Natural killer cell (primary cell): ENCODE results near the gene MAPK8IP3. TPM values are rescaled to one million over a fixed set of nuclear protein-coding genes. Genes with fewer than 3 reads are reported as not detected.

Experiments
- ATAC-seq, 3 donors: fragments of 150-1000 bp in 2 of 3; fragments of 200-7000 bp in 1 of 3; cut with Tn5 transposase; 1 replicate in 1 of 3; 2 replicates in 2 of 3; pipeline ENCODE4 v1.10.0; 2021; ENCODE audit warnings: mild to moderate bottlenecking in 2 of 3, moderate library complexity in 2 of 3
- DNase-seq, 2 donors: peaks; one replicate each; pipeline versions ENCODE4 v3.0.0 to v3.0.0-alpha.2; 2013 to 2021; ENCODE audit warnings: mixed read lengths in 1 of 2
- H3K27ac ChIP-seq: one replicate; pipeline ENCODE4 v1.5.1; 2013; ENCODE audit warnings: mild to moderate bottlenecking, low read length
- H3K27me3 ChIP-seq: one replicate; pipeline ENCODE4 v1.6.1; 2013; ENCODE audit warnings: low read length; ENCODE audit not compliant: control insufficient read depth, insufficient read depth
- H3K36me3 ChIP-seq: one replicate; pipeline ENCODE4 v1.6.1; 2013; ENCODE audit warnings: low read length; ENCODE audit not compliant: control insufficient read depth, insufficient read depth
- H3K4me1 ChIP-seq: one replicate; pipeline ENCODE4 v1.6.1; 2013; ENCODE audit warnings: low read length; ENCODE audit not compliant: control insufficient read depth, insufficient read depth
- H3K4me3 ChIP-seq: one replicate; pipeline ENCODE4 v1.5.1; 2013; ENCODE audit warnings: low read length
- H3K9me3 ChIP-seq: one replicate; pipeline ENCODE4 v1.6.1; 2013; ENCODE audit warnings: low read length; ENCODE audit not compliant: control insufficient read depth, insufficient read depth
- H3K27ac Mint-ChIP-seq, 2 donors: one replicate each; pipeline ENCODE4 v1.8.0; 2022; ENCODE audit warnings: mild to moderate bottlenecking in 2 of 2, mixed read lengths in 2 of 2, moderate library complexity in 1 of 2
- H3K27me3 Mint-ChIP-seq, 2 donors: one replicate each; pipeline ENCODE4 v1.8.0; 2022; ENCODE audit warnings: low read depth in 2 of 2, mixed read lengths in 2 of 2
- H3K36me3 Mint-ChIP-seq: one replicate; pipeline ENCODE4 v1.8.0; 2022; ENCODE audit warnings: mixed read lengths
- H3K4me1 Mint-ChIP-seq, 2 donors: one replicate each; pipeline ENCODE4 v1.8.0; 2022; ENCODE audit warnings: mixed read lengths in 2 of 2
- H3K4me3 Mint-ChIP-seq: one replicate; pipeline ENCODE4 v1.8.0; 2022; ENCODE audit warnings: mild to moderate bottlenecking, moderate library complexity, mixed read lengths
- H3K9me3 Mint-ChIP-seq, 2 donors: one replicate each; pipeline ENCODE4 v1.8.0; 2022; ENCODE audit warnings: mixed read lengths in 2 of 2
- CTCF ChIP-seq: fragments of 200-600 bp; IDR thresholded peaks from one replicate; pipeline ENCODE4 v1.8.0; 2022; ENCODE audit warnings: antibody characterized with exemption
- WGBS: methylation state at CpG from one replicate; pipeline ENCODE4 v1.1.7; 2013; ENCODE audit warnings: missing lambda C conversion rate; ENCODE audit not compliant: insufficient coverage; 5-methylcytosine and 5-hydroxymethylcytosine counted together
- intact Hi-C: fragments of 100-400 bp; cut with micrococcal nuclease; formaldehyde crosslinking; loops from one replicate; pipeline ENCODE4 v1.14.2; 2022
- total RNA-seq, 4 donors: library from RNA; stranded (reverse); fragments of 120-200 nt in 1 of 4; gene quantifications; one replicate each; pipeline versions ENCODE4 v1.2.3 to v1.2.4, GENCODE V29; 2013 to 2022

MAPK8IP3 gene
- total RNA-seq, 3 donors from 2014 or later (not counting 1 experiment from before 2014, with no cell fraction given): 272 to 291 (median 285) TPM

- peak overlapping the region; percentile 80 for H3K4me3 Mint-ChIP-seq
- intact Hi-C loops: loop anchor here (1.0 kb wide), 1 partner anchor 11 kb away; no protein-coding TSS in a partner anchor
Measured at GRCh38 chr16:1723450-1724147, 17.6 kb downstream of the MAPK8IP3 start.

GRCh38 chr16:1724491-1724890 is 18.5 kb downstream of the MAPK8IP3 start:
- H3K27ac ChIP-seq: no peak overlapping the region
- peaks cover 31 to 32% of the 10 kb centered on the region in 2 donors for H3K4me1 Mint-ChIP-seq
- no peak for DNase-seq
- H3K4me3 ChIP-seq: no peak overlapping the region
- peaks cover 47% of the 10 kb centered on the region for H3K4me1 ChIP-seq
- intact Hi-C loops: no loop called here
- no peak overlapping the region for H3K27ac Mint-ChIP-seq
- H3K36me3 Mint-ChIP-seq: no peaks in the 10 kb centered on the region
- no peaks in the 10 kb centered on the region for H3K9me3 Mint-ChIP-seq
- H3K4me3 Mint-ChIP-seq: no peak overlapping the region
- TF ChIP-seq CTCF: no peak
- WGBS: 97% methylated on average over 12 of the region's 12 CpGs
- ATAC-seq: no peak
- no peaks in the 10 kb centered on the region for H3K9me3 ChIP-seq
- no peaks in the 10 kb centered on the region for H3K27me3 Mint-ChIP-seq
- no peaks in the 10 kb centered on the region for H3K27me3 ChIP-seq
- peaks cover 39% of the 10 kb centered on the region for H3K36me3 ChIP-seq

More at GRCh38 chr16:1723450-1724147, 17.6 kb downstream of the MAPK8IP3 start:
- Mint-ChIP-seq H3K36me3 (no peaks in the 10 kb centered on the region), H3K27me3 (no peaks in the 10 kb centered on the region), H3K9me3 (no peaks in the 10 kb centered on the region), H3K27ac (peak overlapping the region; percentile 70 to 85), H3K4me1 (peaks cover 38 to 41% of the 10 kb centered on the region in 2 donors)
- WGBS: 65% methylated on average over 6 of the region's 6 CpGs
- peak; percentile 46 to 60 (median 51) for ATAC-seq
- DNase-seq: peak in 1 of 2 donors; percentile 73
- Histone ChIP-seq H3K4me1 (peaks cover 56% of the 10 kb centered on the region), H3K9me3 (no peaks in the 10 kb centered on the region), H3K4me3 (no peak overlapping the region), H3K27me3 (no peaks in the 10 kb centered on the region), H3K36me3 (peaks cover 32% of the 10 kb centered on the region), H3K27ac (peak overlapping the region; percentile 43)
- TF ChIP-seq CTCF: peak; percentile 81

- Mint-ChIP-seq H3K36me3 (no peaks in the 10 kb centered on the region), H3K4me3 (no peak overlapping the region)
Measured at GRCh38 chr16:1726661-1727502, 20.9 kb downstream of the MAPK8IP3 start.

More at GRCh38 chr16:1726661-1727502, 20.9 kb downstream of the MAPK8IP3 start:
- H3K27ac ChIP-seq: no peak overlapping the region
- H3K9me3 ChIP-seq: no peaks in the 10 kb centered on the region
- no peak overlapping the region for H3K4me3 ChIP-seq
- peaks cover 50% of the 10 kb centered on the region for H3K36me3 ChIP-seq
- Mint-ChIP-seq H3K4me1 (peaks cover 19 to 20% of the 10 kb centered on the region in 2 donors), H3K27ac (peak overlapping the region in 1 of 2 donors; percentile 67), H3K9me3 (no peaks in the 10 kb centered on the region), H3K27me3 (no peaks in the 10 kb centered on the region)
- DNase-seq (no peak), ATAC-seq (no peak)
- 97% methylated on average over 32 of the region's 32 CpGs for WGBS
- peaks cover 25% of the 10 kb centered on the region for H3K4me1 ChIP-seq
- H3K27me3 ChIP-seq: no peaks in the 10 kb centered on the region
- no peak for TF ChIP-seq CTCF
- intact Hi-C loops: no loop called here
